GM12864 (cell line): ENCODE measurements around the gene EYA2.

Experiments
- DNase-seq: peaks from one replicate; pipeline ENCODE4 v3.0.0-alpha.2; 2011; ENCODE audit warnings: low read depth
- H3K4me3 ChIP-seq: 2 replicates; pipeline ENCODE4 v1.5.1; 2011; ENCODE audit warnings: mild to moderate bottlenecking, low read depth, low read length, control low read depth
- TF ChIP-seq, protein P1 (sequence below): IDR thresholded peaks from 2 replicates; pipeline ENCODE4 v1.5.1; 2011; ENCODE audit warnings: low read depth, mild to moderate bottlenecking, moderate library complexity, low read length, control low read depth, inconsistent platforms; ENCODE audit errors: missing control alignments

Gene EYA2

DNA sequence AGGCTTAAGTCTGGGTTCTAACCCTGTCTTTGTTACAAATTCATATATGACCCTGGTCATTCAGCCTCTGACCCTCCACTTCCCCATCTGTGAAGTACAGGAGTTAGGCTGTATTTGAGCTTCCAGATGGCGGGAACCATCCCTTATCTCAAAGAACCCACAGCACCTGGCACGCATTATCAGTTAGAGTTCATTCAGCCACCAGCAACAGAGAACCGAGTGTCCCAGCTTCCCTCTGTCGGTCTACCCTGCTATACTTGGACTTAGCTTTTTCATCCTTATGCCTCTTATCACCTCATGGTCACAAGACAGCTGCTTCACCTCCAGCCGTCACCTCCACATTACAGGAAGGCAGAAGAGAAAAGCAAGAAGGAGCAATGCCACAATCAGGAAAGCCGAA is 147.8 kb downstream of the EYA2 start:
- DNase-seq: no peak
- TF ChIP-seq, protein P1, sequence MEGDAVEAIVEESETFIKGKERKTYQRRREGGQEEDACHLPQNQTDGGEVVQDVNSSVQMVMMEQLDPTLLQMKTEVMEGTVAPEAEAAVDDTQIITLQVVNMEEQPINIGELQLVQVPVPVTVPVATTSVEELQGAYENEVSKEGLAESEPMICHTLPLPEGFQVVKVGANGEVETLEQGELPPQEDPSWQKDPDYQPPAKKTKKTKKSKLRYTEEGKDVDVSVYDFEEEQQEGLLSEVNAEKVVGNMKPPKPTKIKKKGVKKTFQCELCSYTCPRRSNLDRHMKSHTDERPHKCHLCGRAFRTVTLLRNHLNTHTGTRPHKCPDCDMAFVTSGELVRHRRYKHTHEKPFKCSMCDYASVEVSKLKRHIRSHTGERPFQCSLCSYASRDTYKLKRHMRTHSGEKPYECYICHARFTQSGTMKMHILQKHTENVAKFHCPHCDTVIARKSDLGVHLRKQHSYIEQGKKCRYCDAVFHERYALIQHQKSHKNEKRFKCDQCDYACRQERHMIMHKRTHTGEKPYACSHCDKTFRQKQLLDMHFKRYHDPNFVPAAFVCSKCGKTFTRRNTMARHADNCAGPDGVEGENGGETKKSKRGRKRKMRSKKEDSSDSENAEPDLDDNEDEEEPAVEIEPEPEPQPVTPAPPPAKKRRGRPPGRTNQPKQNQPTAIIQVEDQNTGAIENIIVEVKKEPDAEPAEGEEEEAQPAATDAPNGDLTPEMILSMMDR: no peak
- no peak overlapping the region for H3K4me3 ChIP-seq

DNA sequence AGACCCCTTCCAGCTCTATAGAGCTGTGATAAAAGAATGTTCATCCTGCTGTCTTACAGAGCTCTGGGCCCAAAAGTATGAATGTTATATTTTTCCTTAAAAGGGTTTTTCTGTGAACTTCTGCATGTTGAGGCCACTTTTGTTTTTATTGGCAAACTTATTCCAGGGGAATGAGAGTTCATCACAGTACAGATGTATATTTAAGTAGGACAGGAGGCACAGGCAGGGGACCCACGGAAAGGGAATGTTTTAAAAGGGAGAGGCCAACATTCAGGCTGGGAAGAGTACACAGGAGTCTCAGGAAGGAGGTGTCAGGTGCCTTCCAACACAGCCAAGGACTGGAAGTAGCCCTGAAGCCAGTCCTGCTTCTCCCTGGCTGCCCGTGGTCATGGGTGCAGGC is 148.4 kb downstream of the EYA2 start:
- no peak for DNase-seq
- TF ChIP-seq, protein P1: no peak
- H3K4me3 ChIP-seq: no peak overlapping the region

DNA sequence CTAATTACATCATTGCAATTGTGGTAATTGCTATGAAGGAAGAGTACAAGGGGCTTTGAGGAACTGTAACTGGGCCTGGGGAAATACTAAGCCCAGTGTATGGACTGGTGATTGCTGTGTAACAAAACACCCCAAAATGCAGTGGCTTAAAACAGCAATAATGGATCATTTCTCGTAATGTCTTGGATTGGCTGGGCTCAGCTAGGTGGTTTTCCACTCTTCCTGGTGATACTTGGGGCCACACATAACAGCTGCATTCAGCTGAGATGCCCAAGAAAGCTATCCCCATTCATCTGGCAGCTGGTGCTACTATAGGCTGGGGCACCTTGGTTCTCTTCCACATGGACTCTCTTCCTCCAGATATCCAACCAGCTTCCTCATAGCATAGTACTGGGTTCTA is 150.3 kb downstream of the EYA2 start:
- H3K4me3 ChIP-seq: no peak overlapping the region
- TF ChIP-seq, protein P1: no peak
- no peak for DNase-seq

DNA sequence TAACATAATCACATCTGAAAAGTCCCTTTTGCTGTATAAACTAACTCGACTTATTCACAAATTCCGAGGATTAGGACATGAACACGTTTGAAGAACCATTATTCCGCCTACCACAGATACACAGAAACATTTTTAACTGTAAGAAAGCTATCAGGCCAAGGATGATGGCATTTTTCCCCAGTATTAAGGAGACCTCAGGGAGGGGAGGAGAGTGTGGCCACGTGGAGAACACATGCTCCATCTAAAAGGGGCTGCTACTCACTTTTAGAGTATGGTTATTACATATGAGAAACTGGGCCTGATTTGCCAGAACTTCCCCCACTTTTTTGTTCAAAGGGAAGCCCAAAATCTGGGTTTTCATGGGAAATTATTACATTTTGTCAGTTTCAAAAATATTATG is 153.4 kb downstream of the EYA2 start:
- TF ChIP-seq, protein P1: no peak
- DNase-seq: no peak
- H3K4me3 ChIP-seq: no peak overlapping the region

DNA sequence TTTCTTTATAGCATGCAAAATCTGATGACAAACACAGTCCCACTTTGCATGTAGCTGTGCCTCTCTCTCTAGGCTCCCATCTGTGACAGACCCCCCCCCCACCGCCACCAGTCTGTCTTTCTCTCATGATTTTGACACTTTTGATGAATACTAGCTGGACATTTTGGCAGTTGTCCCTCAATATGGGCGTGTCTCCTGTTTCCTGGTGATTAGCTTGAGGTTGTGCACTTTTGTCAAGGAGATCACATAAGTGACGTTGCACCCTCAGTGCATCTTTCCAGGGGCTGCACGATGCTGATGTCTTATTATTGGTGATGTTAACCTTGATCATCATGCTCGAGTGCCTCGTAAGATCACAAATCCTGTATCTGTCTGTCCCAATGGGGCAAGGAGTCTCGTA is 155.1 kb downstream of the EYA2 start:
- DNase-seq: no peak
- TF ChIP-seq, protein P1: no peak
- no peak overlapping the region for H3K4me3 ChIP-seq

DNA sequence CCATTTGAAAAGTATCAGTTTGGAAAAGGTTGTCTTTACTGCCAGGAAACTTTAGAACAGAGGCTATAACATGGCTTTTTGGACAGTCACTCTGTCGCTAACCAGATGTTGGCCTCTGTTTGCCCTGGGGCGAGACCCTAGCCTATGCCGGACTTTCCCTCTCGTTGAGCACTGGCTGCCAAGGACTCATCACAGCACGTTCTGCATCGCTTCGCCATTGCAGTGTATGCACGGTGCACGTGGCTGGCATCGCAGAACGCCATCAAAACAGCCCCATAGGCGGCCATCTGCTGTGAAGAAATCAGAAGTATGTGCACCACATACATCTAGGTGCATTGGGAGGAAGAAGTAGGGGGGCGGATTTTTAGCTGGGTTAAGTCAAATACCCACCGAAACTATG is 156.4 kb downstream of the EYA2 start:
- TF ChIP-seq, protein P1: no peak
- no peak for DNase-seq
- no peak overlapping the region for H3K4me3 ChIP-seq

DNA sequence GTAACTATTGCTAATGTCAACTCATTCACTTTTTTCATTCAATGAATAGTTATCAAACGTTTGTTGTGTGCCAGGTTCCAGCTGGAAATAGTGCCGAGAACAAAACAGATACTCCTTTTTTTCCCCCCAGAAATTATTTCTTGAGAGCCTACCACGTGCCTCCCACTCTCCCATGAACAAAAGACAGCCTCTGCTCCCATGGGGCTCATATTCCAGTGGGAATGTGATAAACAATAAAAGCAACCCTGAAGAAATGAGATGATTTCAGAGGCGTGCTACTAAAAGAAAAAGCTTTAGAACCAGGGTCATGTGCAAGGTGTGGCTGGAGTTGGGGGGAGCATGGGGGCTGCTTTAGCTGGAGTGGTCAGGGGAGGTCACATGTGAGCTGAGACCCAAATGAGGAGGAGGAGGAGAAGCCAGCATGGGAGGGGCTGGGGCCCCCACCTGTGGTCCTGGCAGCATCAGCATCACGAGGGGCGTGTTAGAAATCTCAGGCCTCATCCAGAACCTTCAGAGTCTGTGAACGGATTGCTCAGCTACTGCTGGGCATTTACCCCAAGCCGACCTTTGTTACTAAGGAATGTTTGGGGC is 157.4 kb downstream of the EYA2 start:
- DNase-seq: no peak
- no peak overlapping the region for H3K4me3 ChIP-seq
- TF ChIP-seq, protein P1: no peak
